VCaP (cell line): Measurements from ENCODE around the gene IGFBP5.
A peak's percentile ranks its signal among the peaks of the same experiment; 100 is the strongest.

Experiments used
- H3K27ac ChIP-seq: fragments of 450-650 bp; 2 replicates; pipeline ENCODE4 v1.5.1; 2017
- TF ChIP-seq, protein P1 (sequence below): fragments of 450-650 bp; conservative IDR thresholded peaks from 2 replicates; pipeline ENCODE4 v1.5.1; 2017; ENCODE audit warnings: mild to moderate bottlenecking, moderate library complexity

IGFBP5 gene

DNA sequence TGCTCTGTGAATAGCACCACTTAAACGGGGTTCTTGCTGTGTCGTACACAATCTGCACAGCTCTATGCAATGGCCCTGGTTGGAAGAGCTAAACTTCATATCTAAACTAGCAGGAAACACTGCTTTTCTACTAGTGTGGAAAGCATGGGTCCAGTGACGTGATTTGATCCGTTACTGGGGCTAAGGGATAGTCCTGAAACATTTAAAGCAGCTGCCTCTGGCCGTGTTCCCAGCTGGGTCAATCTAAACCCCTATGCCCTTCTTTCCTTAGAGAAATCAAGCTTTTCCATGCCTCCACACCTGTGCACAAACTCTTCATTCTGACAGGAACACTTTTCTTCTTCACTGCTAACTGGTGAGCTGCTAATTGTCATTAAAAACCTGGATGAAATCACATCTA lies 5.4 kb upstream of the IGFBP5 start:
- TF ChIP-seq, protein P1, sequence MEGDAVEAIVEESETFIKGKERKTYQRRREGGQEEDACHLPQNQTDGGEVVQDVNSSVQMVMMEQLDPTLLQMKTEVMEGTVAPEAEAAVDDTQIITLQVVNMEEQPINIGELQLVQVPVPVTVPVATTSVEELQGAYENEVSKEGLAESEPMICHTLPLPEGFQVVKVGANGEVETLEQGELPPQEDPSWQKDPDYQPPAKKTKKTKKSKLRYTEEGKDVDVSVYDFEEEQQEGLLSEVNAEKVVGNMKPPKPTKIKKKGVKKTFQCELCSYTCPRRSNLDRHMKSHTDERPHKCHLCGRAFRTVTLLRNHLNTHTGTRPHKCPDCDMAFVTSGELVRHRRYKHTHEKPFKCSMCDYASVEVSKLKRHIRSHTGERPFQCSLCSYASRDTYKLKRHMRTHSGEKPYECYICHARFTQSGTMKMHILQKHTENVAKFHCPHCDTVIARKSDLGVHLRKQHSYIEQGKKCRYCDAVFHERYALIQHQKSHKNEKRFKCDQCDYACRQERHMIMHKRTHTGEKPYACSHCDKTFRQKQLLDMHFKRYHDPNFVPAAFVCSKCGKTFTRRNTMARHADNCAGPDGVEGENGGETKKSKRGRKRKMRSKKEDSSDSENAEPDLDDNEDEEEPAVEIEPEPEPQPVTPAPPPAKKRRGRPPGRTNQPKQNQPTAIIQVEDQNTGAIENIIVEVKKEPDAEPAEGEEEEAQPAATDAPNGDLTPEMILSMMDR, result no peak
- peak overlapping the region; percentile 25; the same call in 1 of the 2 replicates for H3K27ac ChIP-seq

GRCh38 chr2:216700088-216700567 lies 4.8 kb upstream of the IGFBP5 start:
- peak overlapping the region; percentile 25; the same call in 1 of the 2 replicates for H3K27ac ChIP-seq
- TF ChIP-seq, protein P1, result no peak

DNA sequence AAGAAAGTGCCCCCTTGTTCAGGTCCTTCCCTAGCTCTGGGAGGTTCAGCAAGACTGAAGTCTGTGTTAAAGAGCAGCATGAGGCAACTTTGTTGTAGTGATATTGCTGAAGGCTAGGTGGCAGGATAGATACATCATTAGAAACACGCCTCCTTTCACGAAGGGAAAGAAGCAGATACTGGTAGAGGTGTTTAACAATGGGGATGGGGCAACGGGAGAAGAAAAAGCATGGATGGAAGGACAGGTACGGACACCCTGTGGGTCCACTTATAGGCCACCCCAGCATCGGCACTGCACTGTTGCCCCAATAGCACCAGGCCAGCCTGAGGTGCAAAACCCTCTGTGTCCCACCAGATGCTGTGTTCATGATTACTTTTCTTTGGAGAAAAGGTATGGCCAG lies 3.5 kb upstream of the IGFBP5 start:
- TF ChIP-seq, protein P1, result peak; percentile 74
- no peak overlapping the region for H3K27ac ChIP-seq

DNA sequence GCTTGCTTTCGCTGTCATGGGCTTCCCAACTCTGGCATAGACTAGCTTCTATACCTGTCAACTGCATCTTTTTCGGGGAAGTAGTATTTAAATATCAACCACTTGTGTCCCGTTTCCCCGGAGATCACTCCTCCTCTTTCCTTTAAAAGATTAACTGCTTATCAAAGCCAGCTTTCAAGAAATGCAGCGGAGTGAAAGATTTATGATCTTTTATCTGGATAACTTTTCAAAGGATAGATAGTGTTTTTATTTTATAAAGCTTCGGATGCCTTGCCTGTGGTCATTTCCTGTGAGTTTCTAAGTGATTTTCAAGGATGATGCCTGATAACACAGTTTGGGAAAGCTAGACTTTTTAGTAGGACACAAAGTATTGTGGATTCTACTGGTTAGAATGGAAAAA lies 2.9 kb upstream of the IGFBP5 start:
- H3K27ac ChIP-seq, result no peak overlapping the region
- TF ChIP-seq, protein P1, result no peak

- TF ChIP-seq, protein P1, result peak; percentile 80
- no peak overlapping the region for H3K27ac ChIP-seq
Measured at GRCh38 chr2:216696751-216697560, 1.6 kb upstream of the IGFBP5 start.

GRCh38 chr2:216696321-216696720 lies 972 bp upstream of the IGFBP5 start:
- no peak overlapping the region for H3K27ac ChIP-seq
- TF ChIP-seq, protein P1, result no peak

DNA sequence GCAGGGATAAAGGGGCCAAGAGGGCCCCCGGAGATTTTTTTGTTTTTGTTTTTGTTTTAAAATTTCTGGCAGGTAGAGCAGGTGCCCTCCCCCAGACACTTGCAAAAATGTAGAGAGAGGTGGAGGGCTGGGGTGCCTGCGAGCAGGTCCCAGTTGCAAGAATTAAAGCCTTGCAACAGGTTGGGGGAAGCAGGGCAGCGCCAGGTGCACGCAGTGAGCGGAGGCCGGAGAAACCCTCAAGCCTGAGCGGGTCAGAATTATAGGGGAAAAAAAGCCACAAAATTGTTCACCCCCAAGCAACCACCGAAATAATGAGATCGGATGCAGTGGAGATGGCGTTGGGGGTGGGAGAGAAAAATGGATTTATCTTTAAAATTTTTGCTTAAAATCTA lies 527 bp downstream of the IGFBP5 start:
- TF ChIP-seq, protein P1, result no peak
- peak overlapping the region; percentile 47; the same call in 1 of the 2 replicates for H3K27ac ChIP-seq
